Pericardium fibroblast (primary cell): ENCODE data around the gene ZNF648. TPM values are rescaled to one million over a fixed set of nuclear protein-coding genes. Genes with fewer than 3 reads are reported as not detected.

ENCODE experiments used
- total RNA-seq: library from RNA; depleted of rRNA; stranded (reverse); fragments of >200 nt; gene quantifications from 2 replicates; pipeline ENCODE4 v1.2.3, GENCODE V29; 2015

ZNF648 gene, protein sequence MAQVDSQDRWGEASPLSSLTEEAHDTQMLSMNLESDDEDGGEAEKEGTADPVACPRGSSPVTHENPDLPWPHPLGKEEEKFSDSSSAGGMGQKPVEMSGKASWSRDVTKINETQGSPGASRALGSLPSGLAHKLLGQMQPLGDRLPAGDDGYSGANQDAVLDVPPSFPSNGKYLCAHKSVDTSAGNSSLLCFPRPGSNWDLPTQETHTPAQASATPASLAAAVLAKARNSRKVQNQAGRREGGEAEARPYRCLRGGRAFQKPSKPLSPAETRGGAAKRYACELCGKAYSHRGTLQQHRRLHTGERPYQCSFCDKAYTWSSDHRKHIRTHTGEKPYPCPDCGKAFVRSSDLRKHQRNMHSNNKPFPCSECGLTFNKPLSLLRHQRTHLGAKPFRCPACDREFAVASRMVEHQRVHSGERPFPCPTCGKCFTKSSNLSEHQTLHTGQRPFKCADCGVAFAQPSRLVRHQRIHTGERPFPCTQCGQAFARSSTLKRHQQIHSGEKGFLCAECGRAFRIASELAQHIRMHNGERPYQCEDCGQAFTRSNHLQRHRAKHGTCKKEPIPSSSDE
- not detected in 2 replicates for total RNA-seq

DNA sequence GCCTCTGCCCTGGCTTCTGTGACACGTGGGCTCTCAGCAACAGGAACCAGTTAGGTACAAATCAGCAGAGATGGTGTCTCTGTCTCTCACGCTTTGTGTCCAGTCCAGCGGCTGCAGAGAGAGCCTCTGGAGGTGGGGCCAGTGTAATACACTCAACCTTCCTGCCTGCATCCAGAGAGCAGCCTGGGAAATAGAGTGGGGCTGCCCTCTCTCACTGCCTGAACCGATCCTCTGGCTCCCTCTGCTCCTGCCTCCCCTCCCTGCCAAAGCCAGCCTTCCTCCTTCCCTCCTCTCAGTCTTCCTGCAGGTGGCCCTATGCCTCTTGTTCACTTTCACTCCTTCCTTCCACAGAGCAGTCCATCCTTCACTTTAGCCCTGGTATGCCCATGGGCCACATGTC is at the start of gene ZNF648:
ZNF648 (minus strand) TSS at position 119 of the 400 bp plus-strand sequence. CDS start 3,702 bp downstream, outside the sequence.

